Umbilical cord (tissue), 2 donors: ENCODE results near the gene SALL4. TPM values are rescaled to one million over a fixed set of nuclear protein-coding genes. Genes with fewer than 3 reads are reported as not detected.
"Not testable (repeated sequence)": the region's sequence is repeated elsewhere in the genome, so short reads cannot be mapped to it uniquely, and the experiment has no call there.

Experiments
- DNase-seq: peaks from one replicate; pipeline ENCODE4 v3.0.0-alpha.2; 2015; ENCODE audit warnings: low spot score
- total RNA-seq: library from RNA; depleted of rRNA; stranded (reverse); fragments of >200 nt; gene quantifications from one replicate; pipeline ENCODE4 v1.2.3, GENCODE V29; 2014; ENCODE audit warnings: low replicate concordance; ENCODE audit not compliant: insufficient read depth

SALL4 gene
- total RNA-seq, 1 donor from 2014 or later: 3.6 TPM

- DNase-seq: not testable (repeated sequence)
Observed at GRCh38 chr20:51738261-51738660, 64.1 kb downstream of the SALL4 start.

DNA sequence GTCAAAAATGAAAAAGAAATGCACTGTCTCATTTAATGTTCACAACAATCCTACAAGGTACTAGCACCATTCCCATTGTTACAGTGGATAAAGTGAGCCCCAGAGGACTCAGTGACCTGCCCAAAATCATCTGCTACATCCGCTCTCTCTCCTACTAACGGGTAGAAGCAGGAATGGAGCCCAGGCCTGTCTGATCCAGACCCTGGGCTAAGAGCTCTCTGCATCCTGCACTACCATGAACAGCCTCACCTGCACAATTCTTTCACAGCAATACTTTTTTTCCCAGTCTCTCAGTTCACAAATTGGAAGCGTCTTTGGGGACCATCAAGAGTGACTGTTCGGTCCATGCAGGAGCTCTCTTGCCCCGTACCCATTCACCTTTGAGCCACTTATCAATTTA lies 65.4 kb downstream of the SALL4 start:
- DNase-seq: no peak

GRCh38 chr20:51735728-51736600 lies 66.4 kb downstream of the SALL4 start:
- DNase-seq: no peak

DNA sequence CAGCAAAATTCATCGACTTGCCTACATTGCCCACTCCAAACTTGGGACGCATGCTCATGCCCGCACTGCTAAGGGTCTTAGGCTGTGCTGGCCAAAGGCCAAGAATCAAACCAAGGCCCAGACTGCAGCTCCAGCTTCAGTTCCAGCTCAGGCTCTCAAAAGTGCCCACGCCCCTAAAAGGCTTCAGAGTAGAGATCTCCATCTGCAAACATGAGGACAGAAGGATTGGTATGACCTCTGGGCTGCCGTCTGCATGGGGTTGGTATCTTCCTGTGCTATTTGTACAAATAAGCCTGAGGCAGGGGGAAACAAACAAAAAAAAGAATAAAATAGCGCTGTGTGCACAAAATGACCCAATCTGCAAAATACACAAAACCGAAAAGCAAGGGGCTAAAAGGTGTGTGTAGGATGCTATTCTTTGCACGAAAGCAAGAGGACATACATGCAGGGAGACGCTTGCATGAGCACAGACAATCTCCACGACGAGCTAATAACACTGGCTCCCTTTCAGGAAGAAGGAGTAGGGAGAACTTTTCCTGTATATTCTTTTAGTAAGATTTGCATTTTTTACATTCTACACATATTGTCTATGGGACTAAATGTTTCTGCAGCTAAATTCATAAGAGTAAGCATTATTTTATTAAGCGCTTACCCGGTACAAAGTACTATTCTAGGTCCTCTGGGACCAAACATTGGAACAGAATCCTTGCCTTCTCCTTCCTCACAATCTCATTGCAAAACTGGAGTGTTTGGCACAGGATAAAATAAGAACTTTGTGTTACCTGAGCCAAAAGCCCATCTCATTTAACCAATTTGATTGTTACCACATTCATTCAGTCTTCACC lies 67.2 kb downstream of the SALL4 start:
- DNase-seq: no peak

- no peak for DNase-seq
Observed at GRCh38 chr20:51733070-51733469, 69.3 kb downstream of the SALL4 start.

Other genes with a start within 250 kb of the SALL4 start
- 19.3 TPM for gene ATP9A, start 34.1 kb downstream of the SALL4 start, total RNA-seq